Psoas muscle (tissue), 8 donors: ENCODE measurements around the gene YWHAH. TPM values are rescaled to one million over a fixed set of nuclear protein-coding genes. Genes with fewer than 3 reads are reported as not detected.

Experiments used
- ATAC-seq, 4 donors: fragments of 200-7000 bp; cut with Tn5 transposase; one replicate each; pipeline ENCODE4 v1.9.1; 2020; ENCODE audit warnings: moderate library complexity in 3 of 4, mild to moderate bottlenecking in 2 of 4
- DNase-seq, 2 donors: peaks; one replicate each; pipeline ENCODE4 v3.0.0-alpha.2; 2020
- H3K27ac ChIP-seq: fragments of 200-600 bp; one replicate; pipeline ENCODE4 v1.8.0; 2022
- H3K27me3 ChIP-seq, 3 donors: fragments of 200-600 bp in 1 of 3; one replicate each; pipeline versions ENCODE4 v1.6.1 to v1.8.0; 2013 to 2022; ENCODE audit warnings: low read length in 2 of 3, mild to moderate bottlenecking in 2 of 3, moderate library complexity in 1 of 3; ENCODE audit not compliant: insufficient read depth in 3 of 3
- H3K36me3 ChIP-seq, 2 donors: fragments of 200-600 bp in 1 of 2; one replicate each; pipeline versions ENCODE4 v1.6.1 to v1.8.0; 2013 to 2022; ENCODE audit warnings: low read depth in 1 of 2, mild to moderate bottlenecking in 1 of 2, moderate library complexity in 1 of 2; ENCODE audit not compliant: insufficient read depth in 1 of 2
- H3K4me1 ChIP-seq: fragments of 200-600 bp; one replicate; pipeline ENCODE4 v1.8.0; 2022
- H3K4me3 ChIP-seq: fragments of 200-600 bp; one replicate; pipeline ENCODE4 v1.8.0; 2022; ENCODE audit warnings: mild to moderate bottlenecking
- H3K9me3 ChIP-seq: fragments of 200-600 bp; one replicate; pipeline ENCODE4 v1.8.0; 2022
- WGBS, 3 donors: extraction: QIAGEN DNeasy Blood & Tissue Kit; methylation state at CpG; one replicate each; pipeline versions ENCODE4 v1.1.6 to v1.1.7; 2013; 5-methylcytosine and 5-hydroxymethylcytosine counted together
- intact Hi-C, 2 donors: fragments of 100-400 bp; cut with DNase I; formaldehyde crosslinking; loops; one replicate each; pipeline versions ENCODE4 v1.11.0 to v1.14.2; 2022
- polyA plus RNA-seq, 3 donors: library from polyadenylated mRNA; stranded (reverse); fragments of 200-250 nt; gene quantifications; one replicate each; pipeline ENCODE4 v1.2.3, GENCODE V29; 2013
- total RNA-seq, 4 donors: library from RNA; stranded (reverse); fragmentation: NEBNext Ultra II Directional in 2 of 4; extraction: Animal tissue kit (Norgen Biotek cat#: 25700) in 2 of 4; gene quantifications; one replicate each; pipeline versions ENCODE4 v1.2.1 to v1.2.4, GENCODE V29; 2021 to 2023
- TF ChIP-seq, protein P1 (sequence below): fragments of 200-600 bp; IDR thresholded peaks from one replicate; pipeline ENCODE4 v1.8.0; 2022; ENCODE audit warnings: antibody characterized with exemption
- donor health status: healthy with polysubstance abuse.
- donor health status: DM: no; HTN: no; CAD: no; lungs with moderate emphysema.
- donor health status: Bipolar disorder and iron deficiency.
- donor health status: healthy.
- donor health status: DM: yes; HTN: yes; CAD: no.
- donor health status: DM: no; HTN: no; CAD: no.
- donor health status: DM: no; HTN: no; CAD: no.
- donor health status: DM: yes; HTN: yes; CAD: no.

YWHAH gene
- total and polyA plus RNA-seq, 7 donors, result 47.8 to 133 (median 53.4) TPM

DNA sequence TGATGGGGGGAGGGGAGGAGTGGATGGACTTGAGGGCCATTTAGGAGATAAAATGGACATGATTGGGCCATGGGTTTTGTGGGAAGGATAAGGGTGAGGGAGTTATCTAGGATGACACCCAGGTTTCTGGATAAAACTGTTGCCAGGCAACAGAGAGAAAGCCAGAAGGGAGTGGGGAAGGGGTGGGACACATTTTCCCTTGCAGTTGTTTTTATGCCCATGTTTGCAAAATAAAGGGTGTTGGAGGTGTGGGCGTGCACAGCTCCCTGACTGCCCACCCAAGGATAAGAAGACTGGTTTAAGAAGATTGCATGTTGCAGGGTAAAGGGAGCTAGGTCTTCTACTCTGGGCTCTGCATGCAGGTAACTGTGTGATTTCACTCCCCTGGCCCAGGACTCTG, 18.3 kb upstream of the YWHAH start:
- Histone ChIP-seq H3K4me3 (no peak overlapping the region), H3K4me1 (no peaks in the 10 kb centered on the region), H3K9me3 (no peaks in the 10 kb centered on the region), H3K36me3 (no peaks in the 10 kb centered on the region), H3K27ac (no peak overlapping the region), H3K27me3 (peaks cover 0 to 4% (median 0%) of the 10 kb centered on the region in 3 donors)
- WGBS, 3 donors, result 92 to 100% (median 96%) methylated on average over 1 of the region's 1 CpG
- intact Hi-C loops, result no loop called here
- no peak for ATAC-seq
- TF ChIP-seq, protein P1, sequence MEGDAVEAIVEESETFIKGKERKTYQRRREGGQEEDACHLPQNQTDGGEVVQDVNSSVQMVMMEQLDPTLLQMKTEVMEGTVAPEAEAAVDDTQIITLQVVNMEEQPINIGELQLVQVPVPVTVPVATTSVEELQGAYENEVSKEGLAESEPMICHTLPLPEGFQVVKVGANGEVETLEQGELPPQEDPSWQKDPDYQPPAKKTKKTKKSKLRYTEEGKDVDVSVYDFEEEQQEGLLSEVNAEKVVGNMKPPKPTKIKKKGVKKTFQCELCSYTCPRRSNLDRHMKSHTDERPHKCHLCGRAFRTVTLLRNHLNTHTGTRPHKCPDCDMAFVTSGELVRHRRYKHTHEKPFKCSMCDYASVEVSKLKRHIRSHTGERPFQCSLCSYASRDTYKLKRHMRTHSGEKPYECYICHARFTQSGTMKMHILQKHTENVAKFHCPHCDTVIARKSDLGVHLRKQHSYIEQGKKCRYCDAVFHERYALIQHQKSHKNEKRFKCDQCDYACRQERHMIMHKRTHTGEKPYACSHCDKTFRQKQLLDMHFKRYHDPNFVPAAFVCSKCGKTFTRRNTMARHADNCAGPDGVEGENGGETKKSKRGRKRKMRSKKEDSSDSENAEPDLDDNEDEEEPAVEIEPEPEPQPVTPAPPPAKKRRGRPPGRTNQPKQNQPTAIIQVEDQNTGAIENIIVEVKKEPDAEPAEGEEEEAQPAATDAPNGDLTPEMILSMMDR, result no peak
- no peak for DNase-seq

- H3K27ac ChIP-seq, result no peak overlapping the region
- ATAC-seq, result no peak
- DNase-seq, result no peak
- H3K4me3 ChIP-seq, result no peak overlapping the region
- TF ChIP-seq, protein P1, result no peak
- H3K36me3 ChIP-seq, result no peaks in the 10 kb centered on the region
- H3K4me1 ChIP-seq, result no peaks in the 10 kb centered on the region
- H3K9me3 ChIP-seq, result no peaks in the 10 kb centered on the region
- peaks cover 0 to 4% (median 0%) of the 10 kb centered on the region in 3 donors for H3K27me3 ChIP-seq
- intact Hi-C loops, result no loop called here
These were observed 17.4 kb upstream of the YWHAH start for GRCh38 chr22:31926969-31927368.

- no peak for ATAC-seq
- Histone ChIP-seq H3K9me3 (no peaks in the 10 kb centered on the region), H3K36me3 (no peaks in the 10 kb centered on the region), H3K4me1 (no peaks in the 10 kb centered on the region), H3K27me3 (peaks cover 0 to 4% (median 0%) of the 10 kb centered on the region in 3 donors), H3K4me3 (no peak overlapping the region), H3K27ac (no peak overlapping the region)
- TF ChIP-seq, protein P1, result no peak
- DNase-seq, result no peak
- WGBS, 3 donors, result 84 to 90% (median 84%) methylated on average over 3 of the region's 3 CpGs
- intact Hi-C loops, result no loop called here
These were observed 16.8 kb upstream of the YWHAH start for GRCh38 chr22:31927562-31927961.

- Histone ChIP-seq H3K4me1 (no peaks in the 10 kb centered on the region), H3K4me3 (no peak overlapping the region), H3K36me3 (no peaks in the 10 kb centered on the region), H3K9me3 (no peaks in the 10 kb centered on the region), H3K27me3 (peaks cover 0 to 4% (median 0%) of the 10 kb centered on the region in 3 donors), H3K27ac (no peak overlapping the region)
- ATAC-seq, result peak in 1 of 4 donors; percentile 40
- TF ChIP-seq, protein P1, result no peak
- 43 to 53% (median 47%) methylated on average over 8 of the region's 8 CpGs for WGBS, 3 donors
- peak in 1 of 2 donors; percentile 56 for DNase-seq
- intact Hi-C loops, result no loop called here
These were observed 15.0 kb upstream of the YWHAH start for GRCh38 chr22:31929167-31929930.
